ENCODE measurements around the gene STARD7.
"Not testable (repeated sequence)": the region's sequence is repeated elsewhere in the genome, so short reads cannot be mapped to it uniquely, and the experiment has no call there.

STARD7 gene

DNA sequence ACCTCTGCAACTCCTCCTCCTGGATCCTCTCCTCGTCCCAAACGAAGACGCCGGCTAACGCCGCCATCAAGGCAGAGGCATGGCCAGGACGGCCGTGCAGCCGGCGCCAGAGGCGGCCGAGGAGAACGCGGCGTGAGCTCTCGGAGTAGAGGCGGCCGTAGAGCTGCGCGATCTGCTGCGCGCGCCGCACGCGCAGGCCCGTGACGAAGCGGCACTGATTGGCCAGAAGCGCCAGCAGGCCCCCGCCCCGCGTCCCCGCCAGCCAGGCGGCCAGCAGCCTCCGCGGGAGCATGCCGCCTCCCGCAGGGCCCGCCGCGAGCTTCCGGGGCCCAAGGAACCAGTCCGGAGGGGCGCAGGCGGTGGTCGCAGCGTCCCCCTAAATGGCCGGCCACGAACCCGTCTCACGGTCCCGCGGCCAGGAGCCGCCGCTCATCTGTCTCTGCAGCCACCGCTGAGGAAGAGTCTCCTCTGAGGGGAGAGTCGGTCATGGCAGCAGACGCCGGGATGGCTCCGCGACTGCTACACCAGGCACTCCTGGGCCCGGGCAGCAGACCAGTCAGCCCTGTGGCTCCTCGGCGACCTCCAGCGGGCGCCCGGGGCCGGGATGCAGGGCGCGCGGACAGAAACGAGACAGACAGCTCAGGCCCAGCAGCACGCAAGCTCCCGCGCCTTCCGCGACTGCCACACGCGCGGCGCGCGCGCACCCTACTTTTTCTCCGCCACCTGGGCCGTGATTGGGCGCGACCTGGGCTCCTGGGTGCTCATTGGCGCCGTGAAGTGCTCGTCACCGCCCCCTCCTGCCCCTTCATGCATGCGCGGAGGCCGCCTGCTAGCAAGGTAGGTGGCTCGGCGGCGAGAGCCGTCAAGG is at the start of gene STARD7:
Gene STARD7, minus strand, starts transcription at position 685 of the 868 bp plus-strand sequence. Its CDS starts 393 bp downstream, at position 292.
- DNase-seq, result peak; percentile 81

GRCh38 chr2:96257744-96258143 is 49.1 kb upstream of the STARD7 start:
- not testable (repeated sequence) for DNase-seq

GRCh38 chr2:96256611-96257113 is 48.0 kb upstream of the STARD7 start:
- no peak for DNase-seq

- no peak for DNase-seq
Measured at GRCh38 chr2:96254571-96254970, 45.9 kb upstream of the STARD7 start.

GRCh38 chr2:96253006-96253405 is 44.4 kb upstream of the STARD7 start:
- no peak for DNase-seq

DNA sequence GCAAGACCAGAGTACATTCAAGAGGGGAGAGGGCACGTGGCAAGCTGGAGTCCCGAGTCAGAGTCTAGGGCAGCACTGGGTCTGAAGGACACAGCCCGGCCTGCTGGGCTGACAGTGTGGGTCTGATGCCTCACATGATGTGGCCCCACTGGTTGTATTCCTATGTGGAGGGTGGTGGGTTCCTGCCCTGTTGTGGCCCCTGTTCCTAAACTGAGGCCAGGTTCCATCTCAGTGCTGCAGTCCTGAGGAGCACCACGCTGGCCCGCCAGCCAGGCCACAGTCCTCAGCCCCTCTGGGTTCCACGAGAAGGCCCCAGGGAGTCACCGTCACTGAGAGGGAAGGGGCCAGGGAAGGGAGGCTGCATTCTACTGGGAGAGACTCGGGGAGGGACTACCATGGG is 43.9 kb upstream of the STARD7 start:
- no peak for DNase-seq

DNA sequence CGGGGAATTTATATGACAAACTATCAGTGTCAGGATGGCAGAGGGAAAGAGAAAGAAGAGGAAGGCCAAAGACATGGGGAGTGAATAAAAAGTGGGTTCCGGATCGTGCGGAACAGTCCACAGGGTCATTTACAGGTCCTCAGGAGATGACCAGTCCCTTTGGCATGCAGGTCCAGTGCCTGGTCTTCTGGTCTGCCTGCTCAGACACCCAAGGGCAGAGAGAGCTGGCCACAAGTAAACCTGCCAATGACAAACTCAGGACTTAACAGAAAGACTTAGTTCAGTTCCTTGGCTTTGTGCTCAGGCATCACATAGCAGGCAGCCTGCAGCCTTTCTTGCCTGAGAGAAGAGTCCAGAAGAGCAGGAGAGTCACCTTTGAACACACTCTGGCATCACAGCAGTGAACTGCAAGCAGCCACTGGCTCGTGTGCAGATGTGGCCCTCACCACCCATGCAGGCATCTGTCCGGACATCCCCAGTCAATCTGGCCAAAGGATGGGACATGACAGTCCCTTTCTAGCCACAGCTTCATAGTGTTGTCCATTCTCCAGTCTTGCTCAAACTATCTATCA is 43.2 kb upstream of the STARD7 start:
- no peak for DNase-seq

DNA sequence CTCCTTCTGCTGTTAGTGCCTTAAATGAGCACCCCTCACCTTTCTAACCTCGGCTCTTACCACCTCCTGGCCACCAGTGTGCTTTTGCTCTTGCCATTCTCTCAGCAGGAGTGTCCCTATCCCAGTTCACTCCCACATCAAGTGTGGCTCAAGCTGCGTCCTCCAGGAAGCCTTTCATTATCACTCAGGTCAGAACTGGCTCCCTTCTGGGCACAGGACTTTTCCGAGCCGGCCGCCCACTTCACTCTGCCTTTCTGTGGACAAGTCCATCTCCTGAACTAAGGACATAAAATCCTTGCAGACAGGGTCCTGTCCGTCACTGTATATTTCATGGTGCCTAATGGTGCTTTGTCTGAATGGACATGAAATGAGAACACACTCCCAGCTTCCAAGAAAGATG is 41.6 kb upstream of the STARD7 start:
- DNase-seq, result no peak

- DNase-seq, result no peak
Measured at GRCh38 chr2:96249654-96250053, 41.0 kb upstream of the STARD7 start.

DNA sequence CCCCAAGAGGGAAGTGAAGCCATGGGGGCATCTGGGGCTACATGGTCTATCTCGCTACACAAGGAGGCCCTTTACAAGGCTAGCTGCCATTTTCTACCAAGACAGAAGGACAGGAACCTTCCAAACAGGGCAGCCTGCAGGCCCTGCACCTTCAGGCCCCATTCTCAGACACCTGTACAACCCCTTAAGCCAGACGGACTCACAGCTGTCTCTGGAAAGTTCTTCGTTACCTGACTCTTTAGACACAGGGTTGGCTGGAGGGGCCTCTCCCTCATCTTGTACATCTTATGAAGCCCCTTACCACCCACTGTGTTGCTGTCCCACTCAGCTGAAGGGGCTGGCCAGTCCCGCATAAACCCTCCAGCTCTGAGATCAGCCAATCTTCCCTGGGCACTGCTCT is 40.0 kb upstream of the STARD7 start:
- no peak for DNase-seq

DNA sequence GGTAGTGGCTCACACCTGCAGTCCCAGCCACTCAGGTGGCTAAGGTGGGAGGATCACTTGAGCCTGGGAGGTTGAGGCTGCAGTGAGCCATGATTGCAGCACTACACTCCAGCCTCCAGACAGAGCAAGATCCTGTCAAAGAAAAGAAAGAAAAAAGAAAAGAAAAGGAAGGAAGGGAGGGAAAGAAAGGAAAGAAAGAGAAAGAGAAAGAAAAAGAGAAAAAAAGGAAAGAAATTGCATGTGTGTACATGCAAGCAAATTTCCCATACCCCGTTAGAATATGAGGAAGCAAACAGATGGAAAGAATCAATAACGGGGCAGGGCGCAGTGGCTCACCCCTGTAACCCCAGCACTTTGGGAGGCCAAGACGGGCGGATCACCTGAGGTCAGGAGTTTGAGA is 39.3 kb upstream of the STARD7 start:
- no peak for DNase-seq

DNA sequence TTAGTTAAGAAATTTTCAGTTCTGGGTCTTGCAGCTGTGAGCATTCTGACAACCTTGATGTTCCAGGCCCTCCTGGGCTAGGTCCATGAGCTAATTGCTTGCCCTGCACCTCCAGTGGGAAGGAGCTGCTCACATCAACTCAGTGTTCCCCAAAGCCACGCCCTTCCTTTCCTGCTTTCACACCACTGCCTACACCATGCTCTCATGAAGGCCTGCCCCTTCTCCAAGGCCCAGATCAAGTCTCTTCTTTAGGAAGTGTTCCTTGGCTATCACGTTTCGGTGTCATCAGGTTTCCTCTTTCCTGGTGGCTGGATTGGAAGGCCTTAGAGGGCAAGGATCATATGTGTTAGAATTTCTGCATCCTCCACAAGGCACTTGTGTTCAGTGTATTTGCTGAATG is 38.4 kb upstream of the STARD7 start:
- DNase-seq, result no peak

GRCh38 chr2:96245609-96246390 is 37.2 kb upstream of the STARD7 start:
- no peak for DNase-seq

GRCh38 chr2:96243843-96244242 is 35.2 kb upstream of the STARD7 start:
- DNase-seq, result no peak

- no peak for DNase-seq
Measured at GRCh38 chr2:96241900-96242611, 33.4 kb upstream of the STARD7 start.

GRCh38 chr2:96241227-96241626 is 32.6 kb upstream of the STARD7 start:
- DNase-seq, result no peak

DNA sequence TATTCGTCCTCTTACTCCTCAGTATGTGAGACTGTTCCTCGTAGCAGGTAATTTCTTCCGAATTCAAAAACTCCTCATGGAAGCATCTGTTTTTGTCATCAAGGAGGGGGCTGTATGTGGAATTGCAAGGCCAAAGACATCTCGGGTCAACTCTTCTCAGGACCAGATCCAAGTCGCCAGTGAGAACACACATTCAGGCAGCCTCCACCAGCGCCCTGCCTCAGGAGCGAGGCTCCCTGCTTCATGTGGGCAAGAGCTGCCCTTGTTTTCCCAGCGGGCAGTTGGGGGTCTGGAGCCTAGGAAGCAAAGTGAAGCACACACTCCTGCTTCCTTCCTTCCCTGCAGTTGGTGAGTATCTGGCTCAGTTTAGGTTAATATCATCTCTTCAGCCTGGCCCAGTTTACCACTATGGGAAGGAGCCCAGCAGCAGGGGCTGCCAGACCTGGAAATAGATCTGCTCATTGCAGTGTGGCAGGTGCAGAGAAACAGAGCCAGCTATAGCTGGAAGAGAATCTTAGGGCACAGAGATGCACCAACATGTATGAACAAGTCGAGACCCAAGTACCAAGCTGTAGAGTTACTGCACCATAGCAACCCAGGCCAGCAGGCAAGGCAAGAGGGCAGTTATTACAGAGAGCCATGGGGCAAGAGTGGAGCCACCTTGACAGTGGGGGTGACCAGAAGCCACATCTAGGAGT is 31.9 kb upstream of the STARD7 start:
- DNase-seq, result no peak

GRCh38 chr2:96239745-96240264 is 31.2 kb upstream of the STARD7 start:
- no peak for DNase-seq

- DNase-seq, result no peak
Measured at GRCh38 chr2:96239091-96239490, 30.5 kb upstream of the STARD7 start.

DNA sequence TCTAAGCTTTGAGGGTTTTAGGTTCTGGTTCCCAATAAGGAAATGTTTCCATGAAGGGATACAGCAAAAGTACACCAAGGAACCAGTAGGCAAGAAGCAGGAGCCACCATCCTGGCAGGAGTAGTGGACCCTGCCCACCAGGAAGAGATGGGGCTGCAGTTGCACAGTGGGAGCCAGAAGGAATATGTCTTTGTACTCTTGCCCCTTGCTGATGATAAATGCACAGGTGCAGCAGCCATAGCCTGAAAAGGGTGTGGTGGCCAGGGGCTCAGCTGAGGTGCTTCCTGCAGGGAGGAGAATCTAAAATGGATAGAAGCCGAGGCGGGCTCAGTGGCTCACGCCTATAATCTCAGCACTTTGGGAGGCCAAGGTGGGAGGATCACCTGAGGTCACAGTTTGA is 29.6 kb upstream of the STARD7 start:
- no peak for DNase-seq

DNA sequence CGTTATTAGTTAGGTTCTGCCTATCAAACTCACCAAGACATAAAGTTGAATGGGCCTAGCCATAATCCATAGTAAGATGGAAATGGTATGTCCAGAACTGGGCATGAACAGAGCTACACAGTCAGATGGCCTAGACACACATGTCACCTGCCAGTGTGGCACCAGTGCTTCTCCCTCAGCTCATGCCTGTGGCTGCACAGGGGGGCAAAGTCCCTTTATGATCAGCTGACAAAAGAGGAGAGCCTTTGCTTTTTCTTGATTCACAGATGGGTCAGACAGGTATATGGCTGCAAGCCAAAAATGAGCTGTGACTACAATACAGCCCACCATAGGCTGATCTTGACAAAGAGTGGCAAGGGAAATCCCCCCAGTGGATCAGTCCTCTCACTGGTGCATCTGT is 28.3 kb upstream of the STARD7 start:
- no peak for DNase-seq

- no peak for DNase-seq
Measured at GRCh38 chr2:96233880-96234316, 25.3 kb upstream of the STARD7 start.

All from NCI-H748 treated with DMSO at 0.1 percent for 48 hours (cell line).